SU-DHL-6 (cell line): ENCODE measurements around the gene SPRR2A.

Source experiments
- H2AFZ ChIP-seq: fragments of 200-600 bp; sonication (generic); 2 replicates; pipeline ENCODE4 v1.6.1; 2014; ENCODE audit warnings: low read depth, mild to moderate bottlenecking, moderate library complexity, mixed read lengths, antibody characterized with exemption, low read length; ENCODE audit not compliant: severe bottlenecking
- H3F3A ChIP-seq: fragments of 200-600 bp; shearing (Covaris generic); 2 replicates; pipeline ENCODE4 v1.6.0; 2016; ENCODE audit warnings: antibody characterized with exemption, mild to moderate bottlenecking; ENCODE audit not compliant: insufficient read depth
- H3K27ac ChIP-seq: fragments of 200-600 bp; sonication (generic); 2 replicates; pipeline ENCODE4 v1.5.1; 2016; ENCODE audit warnings: low read depth, mild to moderate bottlenecking, low read length, moderate library complexity, mixed read lengths
- H3K27me3 ChIP-seq: fragments of 200-600 bp; sonication (generic), shearing (Covaris generic); 2 replicates; pipeline ENCODE4 v1.6.0; 2014; ENCODE audit warnings: mild to moderate bottlenecking, low read length
- H3K36me3 ChIP-seq: fragments of 200-600 bp; sonication (generic); 2 replicates; pipeline ENCODE4 v1.6.1; 2014; ENCODE audit warnings: mild to moderate bottlenecking, low read length, mixed read lengths
- H3K4me2 ChIP-seq: fragments of 300-600, 200-600 bp; shearing (Covaris generic), sonication (generic); 2 replicates; pipeline ENCODE4 v1.6.0; 2014; ENCODE audit warnings: low read length, low read depth, mild to moderate bottlenecking; ENCODE audit not compliant: poor library complexity, severe bottlenecking
- H3K4me3 ChIP-seq: fragments of 200-600 bp; sonication (generic); 2 replicates; pipeline ENCODE4 v1.5.1; 2014; ENCODE audit warnings: antibody characterized with exemption, low read length, mild to moderate bottlenecking, mixed read lengths; ENCODE audit not compliant: insufficient read depth, poor library complexity, severe bottlenecking
- H3K79me2 ChIP-seq: fragments of 200-600 bp; sonication (generic); 2 replicates; pipeline ENCODE4 v1.6.1; 2014; ENCODE audit warnings: mild to moderate bottlenecking, low read length, moderate library complexity; ENCODE audit not compliant: insufficient read depth
- H3K9ac ChIP-seq: fragments of 200-600 bp; sonication (generic); 2 replicates; pipeline ENCODE4 v1.7.0; 2014; ENCODE audit warnings: mild to moderate bottlenecking, low read length
- H3K9me2 ChIP-seq: fragments of 200-600 bp; sonication (generic); replicated peaks from 2 replicates; pipeline ENCODE4 v1.6.1; 2014; ENCODE audit warnings: low read length; ENCODE audit not compliant: insufficient read depth
- H3K9me3 ChIP-seq: fragments of 200-600 bp; sonication (generic); 2 replicates; pipeline ENCODE4 v1.6.1; 2014; ENCODE audit warnings: low read length, mixed read lengths; ENCODE audit not compliant: insufficient read depth
- H4K20me1 ChIP-seq: fragments of 200-600 bp; sonication (generic); 2 replicates; pipeline ENCODE4 v1.6.1; 2014; ENCODE audit warnings: low read depth, mild to moderate bottlenecking, antibody characterized with exemption, low read length, moderate library complexity, mixed read lengths
- EZH2phosphoT487 ChIP-seq: fragments of 200-600 bp; sonication (generic), shearing (Covaris generic); conservative IDR thresholded peaks from 2 replicates; pipeline ENCODE4 v1.6.1; 2018; ENCODE audit warnings: mild to moderate bottlenecking, antibody characterized with exemption, low read length, moderate library complexity, mixed read lengths
- TF ChIP-seq, protein P1 (sequence below): fragments of 200-600 bp; sonication (generic); IDR thresholded peaks from one replicate; pipeline ENCODE4 v1.5.1; 2017; ENCODE audit warnings: antibody characterized with exemption, mild to moderate bottlenecking, low read length, moderate library complexity; ENCODE audit not compliant: insufficient read depth, poor library complexity, severe bottlenecking

SPRR2A gene

DNA sequence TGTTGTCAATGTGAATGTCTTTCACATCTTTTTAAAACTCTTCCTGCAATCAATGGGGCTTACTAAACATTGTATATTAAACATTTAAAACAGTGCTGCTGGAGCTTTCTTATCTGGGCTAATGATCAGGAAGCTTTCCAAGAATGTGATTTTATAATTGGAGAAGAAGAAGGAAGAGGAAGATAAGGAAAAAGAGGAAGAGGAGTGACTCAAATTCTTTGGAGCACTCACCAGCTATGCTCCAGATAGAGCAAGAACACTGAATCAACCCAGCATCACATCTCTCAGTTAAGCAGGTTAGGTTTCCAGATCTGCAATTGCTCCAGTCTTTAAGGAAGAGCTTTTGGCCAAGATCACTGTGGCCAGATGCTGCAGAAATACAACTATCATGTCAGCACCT lies 38.5 kb upstream of the SPRR2A start:
- TF ChIP-seq, protein P1, sequence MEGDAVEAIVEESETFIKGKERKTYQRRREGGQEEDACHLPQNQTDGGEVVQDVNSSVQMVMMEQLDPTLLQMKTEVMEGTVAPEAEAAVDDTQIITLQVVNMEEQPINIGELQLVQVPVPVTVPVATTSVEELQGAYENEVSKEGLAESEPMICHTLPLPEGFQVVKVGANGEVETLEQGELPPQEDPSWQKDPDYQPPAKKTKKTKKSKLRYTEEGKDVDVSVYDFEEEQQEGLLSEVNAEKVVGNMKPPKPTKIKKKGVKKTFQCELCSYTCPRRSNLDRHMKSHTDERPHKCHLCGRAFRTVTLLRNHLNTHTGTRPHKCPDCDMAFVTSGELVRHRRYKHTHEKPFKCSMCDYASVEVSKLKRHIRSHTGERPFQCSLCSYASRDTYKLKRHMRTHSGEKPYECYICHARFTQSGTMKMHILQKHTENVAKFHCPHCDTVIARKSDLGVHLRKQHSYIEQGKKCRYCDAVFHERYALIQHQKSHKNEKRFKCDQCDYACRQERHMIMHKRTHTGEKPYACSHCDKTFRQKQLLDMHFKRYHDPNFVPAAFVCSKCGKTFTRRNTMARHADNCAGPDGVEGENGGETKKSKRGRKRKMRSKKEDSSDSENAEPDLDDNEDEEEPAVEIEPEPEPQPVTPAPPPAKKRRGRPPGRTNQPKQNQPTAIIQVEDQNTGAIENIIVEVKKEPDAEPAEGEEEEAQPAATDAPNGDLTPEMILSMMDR = no peak
- TF ChIP-seq EZH2phosphoT487 = no peak
- H3K9ac ChIP-seq = no peak overlapping the region
- no peaks in the 10 kb centered on the region for H3K9me3 ChIP-seq
- H3K27ac ChIP-seq = no peak overlapping the region
- H3F3A ChIP-seq = no peaks in the 10 kb centered on the region
- no peaks in the 10 kb centered on the region for H4K20me1 ChIP-seq
- no peaks in the 10 kb centered on the region for H3K36me3 ChIP-seq
- H3K4me3 ChIP-seq = no peak overlapping the region
- H3K27me3 ChIP-seq = no peaks in the 10 kb centered on the region
- H2AFZ ChIP-seq = no peak overlapping the region
- H3K9me2 ChIP-seq = no peaks in the 10 kb centered on the region
- H3K79me2 ChIP-seq = no peaks in the 10 kb centered on the region
- no peak overlapping the region for H3K4me2 ChIP-seq

DNA sequence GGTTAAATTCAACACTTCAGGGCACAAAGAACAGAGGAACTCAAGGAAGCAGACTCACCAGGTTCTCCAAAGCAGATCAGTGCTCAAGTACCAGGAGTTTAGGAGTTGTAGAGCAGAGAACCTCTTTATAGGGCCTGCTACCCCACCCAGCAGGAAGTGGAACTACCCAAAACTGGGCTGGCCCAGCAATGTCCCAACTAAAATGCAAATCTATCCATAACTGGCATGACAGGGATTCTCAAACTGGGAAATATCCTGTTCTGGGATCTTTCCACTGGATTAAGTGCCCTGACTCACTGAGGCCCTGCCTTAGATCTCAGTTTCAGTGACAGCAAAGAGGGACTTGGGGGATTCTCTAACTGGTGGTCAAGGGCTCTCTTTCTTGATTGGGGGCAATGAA lies 37.1 kb upstream of the SPRR2A start, which contains the start of gene SPRR2E:
TSS of gene SPRR2E (minus strand) at position 101 of the 400 bp plus-strand sequence. CDS start 775 bp downstream, outside the sequence.
- TF ChIP-seq EZH2phosphoT487 = no peak
- TF ChIP-seq, protein P1 = no peak
- Histone ChIP-seq H3K9me3 (no peaks in the 10 kb centered on the region), H3K27ac (no peak within 1 kb of the TSS), H3K9ac (no peak within 1 kb of the TSS), H3K4me2 (no peak within 1 kb of the TSS), H3F3A (no peaks in the 10 kb centered on the region), H3K36me3 (no peaks in the 10 kb centered on the region), H3K27me3 (no peaks in the 10 kb centered on the region), H3K79me2 (no peaks in the 10 kb centered on the region), H3K9me2 (no peaks in the 10 kb centered on the region), H2AFZ (no peak within 1 kb of the TSS), H4K20me1 (no peaks in the 10 kb centered on the region), H3K4me3 (no peak within 1 kb of the TSS)

DNA sequence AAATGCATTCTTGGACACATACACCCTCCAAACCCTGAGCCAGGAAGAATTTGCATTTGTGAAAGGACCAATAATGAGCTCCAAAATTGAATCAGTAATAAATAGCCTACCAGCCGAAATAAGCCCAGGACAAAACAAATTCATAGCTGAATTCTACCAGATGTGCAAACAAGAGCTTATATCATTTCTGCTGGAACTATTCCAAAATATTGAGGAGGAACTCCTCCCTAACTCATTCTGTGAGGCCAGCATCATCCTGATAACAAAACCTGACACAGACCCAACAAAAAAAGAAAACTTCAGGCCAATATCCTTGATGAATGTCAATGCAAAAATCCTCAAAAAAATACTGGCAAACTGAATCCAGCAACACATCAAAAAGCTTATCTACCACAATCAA lies 30.3 kb upstream of the SPRR2A start:
- TF ChIP-seq EZH2phosphoT487 = no peak
- TF ChIP-seq, protein P1 = no peak
- Histone ChIP-seq H3K9ac (no peak overlapping the region), H3K9me3 (no peaks in the 10 kb centered on the region)

DNA sequence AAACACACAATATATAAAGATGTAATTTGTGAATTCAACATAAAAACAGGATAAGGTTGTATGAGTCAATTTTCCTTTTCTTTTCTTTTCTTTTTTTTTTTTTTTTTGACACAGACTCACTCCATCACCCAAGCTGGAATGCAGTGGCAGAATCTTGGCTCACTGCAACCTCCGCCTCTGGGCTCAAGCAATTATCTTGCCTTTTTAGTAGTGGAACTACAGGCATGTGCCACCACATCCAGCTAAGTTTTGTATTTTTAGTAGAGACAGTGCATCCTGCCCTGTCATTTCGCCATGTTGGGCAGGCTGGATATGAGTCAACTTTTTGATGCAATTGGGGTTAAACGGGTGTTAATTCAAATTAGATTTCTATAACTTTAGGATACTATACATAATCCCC lies 24.4 kb upstream of the SPRR2A start:
- Histone ChIP-seq H3K9me2 (no peaks in the 10 kb centered on the region), H3K9ac (no peak overlapping the region), H4K20me1 (no peaks in the 10 kb centered on the region), H3K27ac (no peak overlapping the region), H2AFZ (no peak overlapping the region), H3K27me3 (no peaks in the 10 kb centered on the region), H3K9me3 (no peaks in the 10 kb centered on the region), H3K4me2 (no peak overlapping the region), H3F3A (no peaks in the 10 kb centered on the region), H3K79me2 (no peaks in the 10 kb centered on the region), H3K36me3 (no peaks in the 10 kb centered on the region), H3K4me3 (no peak overlapping the region)
- TF ChIP-seq EZH2phosphoT487 = no peak
- TF ChIP-seq, protein P1 = no peak

More for the DNA sequence above, 30.3 kb upstream of the SPRR2A start:
- Histone ChIP-seq H2AFZ (no peak overlapping the region), H3K4me3 (no peak overlapping the region), H3K4me2 (no peak overlapping the region), H3K9me2 (no peaks in the 10 kb centered on the region), H3K36me3 (no peaks in the 10 kb centered on the region), H3K79me2 (no peaks in the 10 kb centered on the region), H3K27ac (no peak overlapping the region), H3F3A (no peaks in the 10 kb centered on the region), H3K27me3 (no peaks in the 10 kb centered on the region), H4K20me1 (no peaks in the 10 kb centered on the region)
